ENCODE results near the gene MOB3A. TPM values are rescaled to one million over a fixed set of nuclear protein-coding genes. Genes with fewer than 3 reads are reported as not detected.

MOB3A gene
- total and polyA plus RNA-seq, 9 of the 15 experiments (the other 6 are each of a cell fraction or from before 2014, with no cell fraction given): 1.1 to 24.1 (median 6.0) TPM

GRCh38 chr19:2062770-2063169, 33.4 kb downstream of the MOB3A start (continued):
- no peak for TF ChIP-seq ZBTB11 (CRISPR knock-in tag; IDR thresholded peaks at IDR 0.05)
- no peak for TF ChIP-seq ZNF436 (CRISPR knock-in tag; IDR thresholded peaks at IDR 0.05)
- no peak for TF ChIP-seq ZNF384 (IDR thresholded peaks at IDR 0.05; ENCODE audit: low read depth, low read length)

- no peak for ATAC-seq
- WGBS (ENCODE audit: insufficient coverage, low coverage, missing lambda C conversion rate): 62% methylated on average over 10 of the region's 10 CpGs
- Histone ChIP-seq H2AFZ (ENCODE audit: low read depth, low read length) (no peak overlapping the region), H3K4me1 (replicated peaks in 1 of 2; ENCODE audit: control insufficient read depth in 2 of 2, insufficient read depth in 2 of 2, low read length in 2 of 2) (peaks cover 36 to 69% of the 10 kb centered on the region in 2 experiments), H4K20me1 (replicated peaks; ENCODE audit: control insufficient read depth, insufficient read depth, low read length) (no peaks in the 10 kb centered on the region), H3K4me2 (ENCODE audit: insufficient read depth, low read length) (peak overlapping the region; percentile 95), H3K36me3 (ENCODE audit: control insufficient read depth, insufficient read depth, low read length) (no peaks in the 10 kb centered on the region), H3K27me3 (ENCODE audit: control insufficient read depth in 2 of 2, insufficient read depth in 2 of 2, low read length in 2 of 2) (no peaks in the 10 kb centered on the region), H3K79me2 (ENCODE audit: control insufficient read depth, insufficient read depth, low read length) (peaks cover 9% of the 10 kb centered on the region; the same call in 2 of the 3 replicates), H3K9ac (ENCODE audit: insufficient read depth in 1 of 2, low read depth in 2 of 2, low read length in 2 of 2) (peak overlapping the region; percentile 97 to 98), H3K9me3 (replicated peaks; ENCODE audit: control insufficient read depth, insufficient read depth, low read depth, low read length) (no peaks in the 10 kb centered on the region), H3K4me3 (peak overlapping the region; percentile 76), H3K9me1 (ENCODE audit: control insufficient read depth, insufficient read depth, low read length) (no peaks in the 10 kb centered on the region), H3K27ac (ENCODE audit: extremely low read depth, low read depth, low read length) (peak overlapping the region; percentile 100)
- no peak for FAIRE-seq
- intact Hi-C loops (cut with micrococcal nuclease): loop anchor here (5.0 kb wide), 1 partner anchor 135 kb away; no protein-coding TSS in a partner anchor
- no peak for DNase-seq (ENCODE audit: extremely low read depth in 1 of 4, low spot score in 3 of 4)
- BruUV-seq (replicated peaks): no TSS peak
- ChIA-PET POLR2A (interaction anchor here (0.6 to 6.8 kb wide), 10 partner anchors 11 to 198 kb away, joined by 3 to 72 read pairs (median 4); no protein-coding TSS in a partner anchor), CTCF (ENCODE audit: low intra/inter-chr PET ratio) (interaction anchor here (0.7 kb wide), 1 partner anchor 43 kb away, joined by 4 read pairs; no protein-coding TSS in a partner anchor)
- in situ Hi-C loops (cut with MboI): no loop called here
- 0 out of 2 replicates have a peak, but pooled peaks have one; percentile 20 for TF ChIP-seq FOXP1 (CRISPR knock-in tag; IDR thresholded peaks at IDR 0.05)
- TF ChIP-seq PRDM10 (IDR thresholded peaks at IDR 0.05; ENCODE audit: partially characterized antibody): peak; percentile 63
- no peak for TF ChIP-seq ZMIZ1 (IDR thresholded peaks at IDR 0.05; ENCODE audit: low read depth in 2 of 2, low read length in 2 of 2)
- no peak for TF ChIP-seq HOXB6 (CRISPR knock-in tag; IDR thresholded peaks at IDR 0.05; ENCODE audit: borderline replicate concordance)
These were observed 33.8 kb downstream of the MOB3A start for GRCh38 chr19:2062389-2062729.

All from K562 (cell line).